SKM-1 (cell line): ENCODE results near the gene DEXI.
A peak's percentile ranks its signal among the peaks of the same experiment; 100 is the strongest.

Experiments used
- DNase-seq: peaks from one replicate; lab custom pipeline; 2025; ENCODE audit not compliant: unreplicated experiment; lab: John Stamatoyannopoulos, UW

Gene DEXI

GRCh38 chr16:10895053-10895946, 47.0 kb downstream of the DEXI start:
- no peak for DNase-seq

GRCh38 chr16:10892782-10893318, 49.4 kb downstream of the DEXI start:
- DNase-seq: no peak

GRCh38 chr16:10889855-10890254, 52.4 kb downstream of the DEXI start:
- no peak for DNase-seq

- no peak for DNase-seq
These were observed 53.8 kb downstream of the DEXI start for GRCh38 chr16:10888320-10888937.

- DNase-seq: peak; percentile 18
These were observed 57.0 kb downstream of the DEXI start for GRCh38 chr16:10885246-10885645.

- no peak for DNase-seq
These were observed 59.3 kb downstream of the DEXI start for GRCh38 chr16:10883004-10883403.

GRCh38 chr16:10881479-10882030, 60.7 kb downstream of the DEXI start:
- DNase-seq: no peak

GRCh38 chr16:10880594-10881452, 61.4 kb downstream of the DEXI start:
- no peak for DNase-seq

- DNase-seq: no peak
These were observed 62.3 kb downstream of the DEXI start for GRCh38 chr16:10879681-10880589.
